ENCODE measurements around the gene NT5E. TPM values are rescaled to one million over a fixed set of nuclear protein-coding genes. Genes with fewer than 3 reads are reported as not detected.

The NT5E gene
- total RNA-seq, 1 experiment from 2014 or later, result 84.6 TPM

DNA sequence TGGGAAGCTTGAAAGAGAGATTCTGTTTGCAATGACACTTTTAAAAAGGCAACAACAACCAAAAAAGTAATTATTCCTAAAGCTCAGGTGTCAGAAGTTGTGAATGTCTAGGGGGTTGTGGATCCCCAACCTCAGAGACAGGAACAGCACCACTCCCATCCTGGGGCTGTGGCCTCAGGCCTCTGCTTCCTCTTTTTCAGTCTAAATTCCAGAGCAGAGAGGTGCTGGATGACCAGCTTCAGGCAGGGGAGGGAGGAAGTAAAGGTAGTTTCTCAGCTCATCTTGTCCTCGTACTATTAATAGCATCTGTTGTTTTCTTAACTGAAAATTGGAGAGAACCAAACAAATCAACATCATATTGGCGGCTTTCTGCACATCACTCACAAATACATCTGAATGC is 8.3 kb downstream of the NT5E start:
- H3K27me3 ChIP-seq (ENCODE audit: insufficient read depth, low read depth), result no peaks in the 10 kb centered on the region
- CTCF ChIA-PET, result interaction anchor here (1.6 kb wide), 1 partner anchor 25 kb away, joined by 7 read pairs; no protein-coding TSS in a partner anchor
- peaks cover 83% of the 10 kb centered on the region for H3K79me2 ChIP-seq (ENCODE audit: low read depth)

DNA sequence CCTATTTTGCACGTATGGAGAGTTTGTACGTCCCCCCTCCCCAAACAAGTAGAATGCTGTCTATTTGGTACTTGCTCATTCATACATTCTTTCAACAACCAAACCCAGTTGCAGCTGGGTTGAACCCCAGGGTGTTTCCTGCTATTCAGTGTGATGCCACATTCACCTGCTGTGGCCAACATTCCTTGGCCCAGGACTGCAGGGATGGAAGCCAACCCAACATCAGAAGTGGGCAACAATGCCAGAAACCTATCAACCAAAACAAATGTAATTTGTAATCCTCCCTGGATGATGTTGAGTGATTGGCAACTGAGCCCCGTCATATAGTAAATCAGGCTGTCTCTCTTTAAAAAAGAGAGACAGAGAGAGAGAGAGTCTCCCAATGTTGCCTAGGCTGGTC is 8.9 kb downstream of the NT5E start:
- Histone ChIP-seq H3K27me3 (ENCODE audit: insufficient read depth, low read depth) (no peaks in the 10 kb centered on the region), H3F3A (ENCODE audit: insufficient read depth, low read depth) (peaks cover 62% of the 10 kb centered on the region), H3K9me3 (ENCODE audit: insufficient read depth, low read depth) (no peaks in the 10 kb centered on the region), H4K20me1 (ENCODE audit: insufficient read depth) (no peaks in the 10 kb centered on the region), H3K9me2 (ENCODE audit: insufficient read depth) (no peaks in the 10 kb centered on the region), H3K4me1 (replicated peaks; ENCODE audit: insufficient read depth) (peaks cover 100% of the 10 kb centered on the region), H3K27ac (peak overlapping the region; percentile 98), H3K36me3 (ENCODE audit: low read depth) (peaks cover 8% of the 10 kb centered on the region), H3K4me3 (peak overlapping the region; percentile 20; the same call in 1 of the 2 replicates), H3K79me2 (ENCODE audit: low read depth) (peaks cover 81% of the 10 kb centered on the region), H3K4me2 (peak overlapping the region; percentile 98), H2AFZ (no peak overlapping the region)
- ChIA-PET CTCF (no interaction called here), POLR2A (ENCODE audit: unreplicated experiment) (interaction anchor here (0.6 kb wide), 1 partner anchor 29 kb away, joined by 6 read pairs; no protein-coding TSS in a partner anchor)
- TF ChIP-seq, protein P1, sequence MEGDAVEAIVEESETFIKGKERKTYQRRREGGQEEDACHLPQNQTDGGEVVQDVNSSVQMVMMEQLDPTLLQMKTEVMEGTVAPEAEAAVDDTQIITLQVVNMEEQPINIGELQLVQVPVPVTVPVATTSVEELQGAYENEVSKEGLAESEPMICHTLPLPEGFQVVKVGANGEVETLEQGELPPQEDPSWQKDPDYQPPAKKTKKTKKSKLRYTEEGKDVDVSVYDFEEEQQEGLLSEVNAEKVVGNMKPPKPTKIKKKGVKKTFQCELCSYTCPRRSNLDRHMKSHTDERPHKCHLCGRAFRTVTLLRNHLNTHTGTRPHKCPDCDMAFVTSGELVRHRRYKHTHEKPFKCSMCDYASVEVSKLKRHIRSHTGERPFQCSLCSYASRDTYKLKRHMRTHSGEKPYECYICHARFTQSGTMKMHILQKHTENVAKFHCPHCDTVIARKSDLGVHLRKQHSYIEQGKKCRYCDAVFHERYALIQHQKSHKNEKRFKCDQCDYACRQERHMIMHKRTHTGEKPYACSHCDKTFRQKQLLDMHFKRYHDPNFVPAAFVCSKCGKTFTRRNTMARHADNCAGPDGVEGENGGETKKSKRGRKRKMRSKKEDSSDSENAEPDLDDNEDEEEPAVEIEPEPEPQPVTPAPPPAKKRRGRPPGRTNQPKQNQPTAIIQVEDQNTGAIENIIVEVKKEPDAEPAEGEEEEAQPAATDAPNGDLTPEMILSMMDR (conservative IDR thresholded peaks at IDR 0.05), result no peak
- no peak for TF ChIP-seq EZH2 (IDR thresholded peaks at IDR 0.05; ENCODE audit: low read depth)
- BruUV-seq (replicated peaks), result no TSS peak
- DNase-seq, result peak in 1 of 2 experiments; percentile 58
- intact Hi-C loops (cut with micrococcal nuclease; ENCODE audit: unreplicated experiment), result loop anchor here (1.0 to 5.0 kb wide), 3 partner anchors 32 to 134 kb away; partner anchors contain the start of gene SNX14

More for the DNA sequence above, 8.3 kb downstream of the NT5E start:
- TF ChIP-seq EZH2 (IDR thresholded peaks at IDR 0.05; ENCODE audit: low read depth), result no peak
- TF ChIP-seq, protein P1 (conservative IDR thresholded peaks at IDR 0.05), result no peak
- H3K4me2 ChIP-seq, result peak overlapping the region; percentile 98
- no peaks in the 10 kb centered on the region for H3K9me2 ChIP-seq (ENCODE audit: insufficient read depth)
- no peak overlapping the region for H2AFZ ChIP-seq
- no peaks in the 10 kb centered on the region for H3K9me3 ChIP-seq (ENCODE audit: insufficient read depth, low read depth)
- peak in 1 of 2 experiments; percentile 55 for DNase-seq
- intact Hi-C loops (cut with micrococcal nuclease; ENCODE audit: unreplicated experiment), result loop anchor here (1.0 to 5.0 kb wide), 3 partner anchors 32 to 134 kb away; partner anchors contain the start of gene SNX14
- peak overlapping the region; percentile 20; the same call in 1 of the 2 replicates for H3K4me3 ChIP-seq
- H3K27ac ChIP-seq, result peak overlapping the region; percentile 98
- peaks cover 56% of the 10 kb centered on the region for H3F3A ChIP-seq (ENCODE audit: insufficient read depth, low read depth)
- no peaks in the 10 kb centered on the region for H4K20me1 ChIP-seq (ENCODE audit: insufficient read depth)
- H3K4me1 ChIP-seq (replicated peaks; ENCODE audit: insufficient read depth), result peaks cover 100% of the 10 kb centered on the region
- POLR2A ChIA-PET (ENCODE audit: unreplicated experiment), result interaction anchor here (0.6 kb wide), 1 partner anchor 30 kb away, joined by 6 read pairs; no protein-coding TSS in a partner anchor
- BruUV-seq (replicated peaks), result no TSS peak
- peaks cover 11% of the 10 kb centered on the region for H3K36me3 ChIP-seq (ENCODE audit: low read depth)

DNA sequence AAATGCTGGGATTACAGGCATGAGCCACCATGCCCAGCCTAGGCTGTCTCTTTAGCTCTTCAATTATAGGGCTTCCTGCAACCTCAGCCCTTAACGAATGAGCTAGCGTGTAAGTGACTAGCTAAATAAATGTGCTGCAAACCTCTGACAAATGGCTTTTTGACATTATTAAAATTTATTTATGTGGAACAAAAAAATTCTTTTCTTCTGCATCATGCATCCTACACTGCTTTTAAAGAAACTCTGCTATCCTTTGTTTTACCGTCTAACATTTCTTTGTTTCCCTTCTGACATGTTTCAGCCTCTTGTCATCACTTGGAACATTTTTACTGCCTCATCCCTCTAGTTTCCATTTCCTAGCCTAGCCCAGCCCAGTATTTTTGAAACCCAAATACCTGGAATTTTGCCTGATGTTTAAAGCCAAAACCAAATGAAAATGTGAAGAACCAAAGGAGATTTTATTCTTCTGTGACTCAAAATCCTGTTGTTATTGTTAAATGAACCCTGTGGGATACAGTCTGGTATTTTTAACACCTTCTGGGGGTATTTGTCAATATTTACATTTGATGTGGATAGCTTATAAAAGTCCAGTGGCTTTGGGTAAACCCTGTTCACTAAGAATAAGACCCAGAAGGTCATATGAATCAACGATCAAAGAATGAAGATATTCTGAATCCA is 9.5 kb downstream of the NT5E start:
- Histone ChIP-seq H3F3A (ENCODE audit: insufficient read depth, low read depth) (peaks cover 66% of the 10 kb centered on the region), H3K4me3 (peak overlapping the region; percentile 20; the same call in 1 of the 2 replicates), H2AFZ (no peak overlapping the region), H3K9me2 (ENCODE audit: insufficient read depth) (no peaks in the 10 kb centered on the region), H3K79me2 (ENCODE audit: low read depth) (peaks cover 76% of the 10 kb centered on the region), H3K9me3 (ENCODE audit: insufficient read depth, low read depth) (no peaks in the 10 kb centered on the region), H3K36me3 (ENCODE audit: low read depth) (peaks cover 8% of the 10 kb centered on the region), H3K4me1 (replicated peaks; ENCODE audit: insufficient read depth) (peaks cover 100% of the 10 kb centered on the region), H3K27me3 (ENCODE audit: insufficient read depth, low read depth) (no peaks in the 10 kb centered on the region), H3K27ac (peak overlapping the region; percentile 98), H3K4me2 (peak overlapping the region; percentile 98), H4K20me1 (ENCODE audit: insufficient read depth) (no peaks in the 10 kb centered on the region)
- ChIA-PET CTCF (interaction anchor here (0.6 kb wide), 1 partner anchor 327 kb away, joined by 3 read pairs; no protein-coding TSS in a partner anchor), POLR2A (ENCODE audit: unreplicated experiment) (interaction anchor here (0.6 kb wide), 1 partner anchor 10 kb away, joined by 3 read pairs; no protein-coding TSS in a partner anchor)
- TF ChIP-seq, protein P1 (conservative IDR thresholded peaks at IDR 0.05), result no peak
- TF ChIP-seq EZH2 (IDR thresholded peaks at IDR 0.05; ENCODE audit: low read depth), result no peak
- DNase-seq, result peak in 1 of 2 experiments; percentile 93
- no TSS peak for BruUV-seq (replicated peaks)
- intact Hi-C loops (cut with micrococcal nuclease; ENCODE audit: unreplicated experiment), result loop anchor here (2.0 to 5.0 kb wide), 2 partner anchors 55 to 133 kb away; partner anchors contain the start of gene SNX14
